Gastrocnemius medialis (tissue), 4 donors: ENCODE results near the gene FRMD6. TPM values are rescaled to one million over a fixed set of nuclear protein-coding genes. Genes with fewer than 3 reads are reported as not detected.

Experiments
- ATAC-seq, 2 donors: fragments of 150-250 bp; one replicate each; pipeline ENCODE4 v1.9.1; 2016
- DNase-seq, 2 donors: peaks; one replicate each; pipeline ENCODE4 v3.0.0-alpha.2; 2019
- H3K27ac ChIP-seq, 4 donors: fragments of 200-600 bp; sonication (generic); 1 replicate in 1 of 4; 2 replicates in 3 of 4; pipeline ENCODE4 v1.5.1; 2016 to 2018; ENCODE audit warnings: mild to moderate bottlenecking in 2 of 4, moderate library complexity in 1 of 4
- H3K27me3 ChIP-seq, 3 donors: fragments of 200-600 bp; sonication (generic) in 2 of 3; 1 replicate in 1 of 3; 2 replicates in 2 of 3; pipeline versions ENCODE4 v1.5.1 to v1.6.0; 2016 to 2019; ENCODE audit warnings: mild to moderate bottlenecking in 1 of 3, moderate library complexity in 1 of 3
- H3K36me3 ChIP-seq, 2 donors: fragments of 200-600 bp; sonication (generic) in 1 of 2; one replicate each; pipeline ENCODE4 v1.5.1; 2017 to 2018
- H3K4me1 ChIP-seq, 2 donors: fragments of 200-600 bp; sonication (generic) in 1 of 2; one replicate each; pipeline ENCODE4 v1.5.1; 2016 to 2017; ENCODE audit warnings: mild to moderate bottlenecking in 2 of 2
- H3K4me3 ChIP-seq, 4 donors: fragments of 200-600 bp; sonication (generic) in 3 of 4; 1 replicate in 1 of 4; 2 replicates in 3 of 4; pipeline ENCODE4 v1.5.1; 2016 to 2019; ENCODE audit warnings: mild to moderate bottlenecking in 2 of 4
- H3K9me3 ChIP-seq, 3 donors: fragments of 200-600 bp; sonication (generic) in 2 of 3; 1 replicate in 1 of 3; 2 replicates in 2 of 3; pipeline ENCODE4 v1.5.1; 2016 to 2019
- CTCF ChIP-seq, 5 experiments: fragments of 450-650 bp in 3 of 5; fragments of 200-600 bp in 2 of 5; sonication (generic) in 2 of 5; IDR thresholded peaks in 4 of 5; conservative IDR thresholded peaks in 1 of 5; 1 replicate in 4 of 5; 2 replicates in 1 of 5; pipeline ENCODE4 v1.5.1; 2016 to 2019; ENCODE audit warnings: antibody characterized with exemption in 5 of 5, mild to moderate bottlenecking in 3 of 5, moderate library complexity in 3 of 5
- POLR2A ChIP-seq, 2 donors: fragments of 450-650 bp; IDR thresholded peaks; one replicate each; pipeline ENCODE4 v1.6.1; 2017; ENCODE audit warnings: antibody characterized with exemption in 2 of 2, mild to moderate bottlenecking in 2 of 2, moderate library complexity in 2 of 2
- in situ Hi-C, 4 donors: fragments of 200-750 bp; cut with MboI; loops; one replicate each; pipeline versions ENCODE4 v1.15.0 to v1.8.0; 2017; ENCODE audit warnings: low sequenced_read_pairs in 4 of 4
- intact Hi-C: fragments of 100-400 bp; cut with DNase I; formaldehyde crosslinking; loops from one replicate; pipeline ENCODE4 v1.15.1; 2023; ENCODE audit warnings: low total_unique reads
- total RNA-seq, 4 donors: library from RNA; depleted of rRNA; stranded (reverse); fragments of >200 nt; gene quantifications; one replicate each; pipeline versions ENCODE4 v1.1.0 to v1.2.3, GENCODE V29; 2016

The FRMD6 gene
- total RNA-seq, 4 donors from 2014 or later: 6.7 to 15.9 (median 13.0) TPM

DNA sequence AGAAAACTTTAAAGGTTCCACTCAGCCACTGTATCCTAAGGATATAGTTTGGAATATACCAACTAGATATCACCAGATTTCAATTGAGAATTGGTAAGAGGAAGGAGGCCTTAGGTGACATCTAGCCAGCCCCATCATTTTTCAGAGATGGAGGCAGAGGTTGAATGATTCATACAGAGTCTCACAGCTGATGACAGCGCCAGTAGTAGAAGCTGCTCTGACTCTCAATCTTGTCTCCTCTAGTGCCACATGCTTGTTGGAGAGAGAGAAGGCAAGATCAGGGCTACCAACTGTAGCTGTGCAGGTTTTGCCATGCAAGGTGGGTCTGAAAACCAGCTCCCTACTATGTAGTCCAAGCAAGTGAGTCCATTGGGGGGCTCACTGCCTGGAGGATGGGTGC lies 6.1 kb downstream of the FRMD6 start:
- Histone ChIP-seq H3K4me3 (no peak overlapping the region), H3K4me1 (peaks cover 16 to 18% of the 10 kb centered on the region in 2 donors), H3K27me3 (no peaks in the 10 kb centered on the region), H3K27ac (no peak overlapping the region), H3K9me3 (no peaks in the 10 kb centered on the region), H3K36me3 (no peaks in the 10 kb centered on the region)
- in situ Hi-C loops: loop anchor here in 2 of 4 donors (10.0 kb wide), 2 partner anchors 117 to 373 kb away; no protein-coding TSS in a partner anchor
- no peak for DNase-seq
- no peak for ATAC-seq
- TF ChIP-seq POLR2A (IDR thresholded peaks at IDR 0.05) (no peak), CTCF (IDR thresholded peaks at IDR 0.05 in 4 of 5, conservative IDR thresholded peaks at IDR 0.05 in 1 of 5) (no peak)
- intact Hi-C loops: no loop called here

GRCh38 chr14:51658441-51659173 lies 6.9 kb downstream of the FRMD6 start:
- peaks cover 10% of the 10 kb centered on the region in 2 donors for H3K4me1 ChIP-seq
- in situ Hi-C loops (loop anchor here in 2 of 4 donors (10.0 kb wide), 2 partner anchors 116 to 374 kb away; no protein-coding TSS in a partner anchor), intact Hi-C loops (no loop called here)
- TF ChIP-seq CTCF (IDR thresholded peaks at IDR 0.05 in 4 of 5, conservative IDR thresholded peaks at IDR 0.05 in 1 of 5) (no peak), POLR2A (IDR thresholded peaks at IDR 0.05) (no peak)
- H3K9me3 ChIP-seq: no peaks in the 10 kb centered on the region
- no peak overlapping the region for H3K27ac ChIP-seq
- H3K36me3 ChIP-seq: no peaks in the 10 kb centered on the region
- H3K27me3 ChIP-seq: no peaks in the 10 kb centered on the region
- no peak overlapping the region for H3K4me3 ChIP-seq
- ATAC-seq (no peak), DNase-seq (no peak)

DNA sequence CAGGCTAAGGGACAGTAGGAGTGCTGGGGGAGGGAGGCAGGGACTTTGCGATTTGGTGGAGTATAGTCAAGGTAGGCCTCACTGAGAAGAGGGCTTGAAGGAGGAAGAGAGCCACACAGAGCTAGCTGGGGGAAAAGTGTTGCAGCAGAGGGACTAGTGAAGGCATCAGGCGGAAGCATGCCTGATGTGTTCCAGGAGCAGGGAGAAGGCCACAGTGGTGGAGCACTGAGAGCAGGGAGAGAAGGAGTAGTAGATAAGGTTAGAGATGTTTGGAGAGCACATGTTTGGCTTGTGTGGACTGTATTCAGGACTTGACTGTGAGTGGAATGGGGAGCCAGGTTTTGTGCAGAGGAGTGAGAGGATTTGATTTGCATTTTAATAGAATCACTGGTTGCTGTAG lies 9.0 kb downstream of the FRMD6 start:
- Histone ChIP-seq H3K27ac (no peak overlapping the region), H3K27me3 (no peaks in the 10 kb centered on the region), H3K4me1 (peaks cover 5 to 7% of the 10 kb centered on the region in 2 donors), H3K4me3 (no peak overlapping the region), H3K9me3 (no peaks in the 10 kb centered on the region), H3K36me3 (no peaks in the 10 kb centered on the region)
- DNase-seq (no peak), ATAC-seq (no peak)
- TF ChIP-seq CTCF (IDR thresholded peaks at IDR 0.05 in 4 of 5, conservative IDR thresholded peaks at IDR 0.05 in 1 of 5) (no peak), POLR2A (IDR thresholded peaks at IDR 0.05) (no peak)
- in situ Hi-C loops: no loop called here
- intact Hi-C loops: no loop called here

DNA sequence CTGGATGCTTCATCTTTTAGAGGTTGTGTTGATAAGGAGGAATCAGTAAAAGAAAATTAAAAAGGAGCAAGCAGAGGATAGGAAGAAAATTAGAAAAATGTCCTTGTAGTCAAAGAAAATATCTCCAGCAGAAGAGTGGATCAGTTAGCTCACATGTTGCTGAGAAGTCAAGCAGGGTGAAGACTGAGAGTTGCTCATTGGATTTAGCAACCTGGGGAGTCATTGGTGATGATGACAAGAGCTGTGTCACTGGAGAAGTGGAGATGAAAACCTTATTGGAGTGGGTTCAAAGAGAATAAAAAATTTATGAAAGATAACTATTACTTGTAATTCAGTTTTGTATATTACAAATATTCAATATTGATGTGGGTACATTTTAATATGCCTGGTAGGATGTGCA lies 9.8 kb downstream of the FRMD6 start:
- H3K27ac ChIP-seq: no peak overlapping the region
- TF ChIP-seq CTCF (IDR thresholded peaks at IDR 0.05 in 4 of 5, conservative IDR thresholded peaks at IDR 0.05 in 1 of 5) (no peak), POLR2A (IDR thresholded peaks at IDR 0.05) (no peak)
- ATAC-seq (no peak), DNase-seq (no peak)
- no peaks in the 10 kb centered on the region for H3K27me3 ChIP-seq
- intact Hi-C loops (no loop called here), in situ Hi-C loops (no loop called here)
- H3K9me3 ChIP-seq: no peaks in the 10 kb centered on the region
- H3K4me1 ChIP-seq: peaks cover 5 to 7% of the 10 kb centered on the region in 2 donors
- H3K36me3 ChIP-seq: no peaks in the 10 kb centered on the region
- no peak overlapping the region for H3K4me3 ChIP-seq
